Activated CD4-positive, alpha-beta memory T cell treated with anti-CD3 and anti-CD28 coated beads for 36 hours (primary cell): ENCODE data around the gene ITIH4. TPM values are rescaled to one million over a fixed set of nuclear protein-coding genes. Genes with fewer than 3 reads are reported as not detected.

Experiments
- CTCF ChIA-PET: fragments of 350-600 bp; sonication (Branson Sonifier 250); formaldehyde crosslinking; loops from one replicate; lab custom pipeline; 2021; ENCODE audit warnings: antibody characterized with exemption, inconsistent platforms; lab: Charles Lee
- POLR2A ChIA-PET: fragments of 350-600 bp; sonication (Branson Sonifier 250); formaldehyde crosslinking; loops from one replicate; lab custom pipeline; 2021; ENCODE audit warnings: antibody characterized with exemption; lab: Charles Lee
- DNase-seq: peaks from one replicate; pipeline ENCODE4 v3.0.0-alpha.2; 2020
- H3K27ac Mint-ChIP-seq: one replicate; pipeline ENCODE4 v1.8.0; 2021; ENCODE audit warnings: mixed read lengths
- H3K27me3 Mint-ChIP-seq: one replicate; pipeline ENCODE4 v1.8.0; 2021; ENCODE audit warnings: mixed read lengths
- H3K36me3 Mint-ChIP-seq: one replicate; pipeline ENCODE4 v1.8.0; 2021; ENCODE audit warnings: mixed read lengths
- H3K4me1 Mint-ChIP-seq: one replicate; pipeline ENCODE4 v1.8.0; 2021; ENCODE audit warnings: low read depth, mixed read lengths
- H3K4me3 Mint-ChIP-seq: one replicate; pipeline ENCODE4 v1.8.0; 2021; ENCODE audit warnings: mild to moderate bottlenecking, mixed read lengths
- H3K9me3 Mint-ChIP-seq: one replicate; pipeline ENCODE4 v1.8.0; 2021; ENCODE audit warnings: mixed read lengths
- intact Hi-C: fragments of 100-400 bp; cut with micrococcal nuclease; formaldehyde crosslinking; loops from one replicate; pipeline ENCODE4 v1.15.1; 2023
- total RNA-seq, 2 experiments: library from RNA; stranded (reverse); gene quantifications; one replicate each; pipeline ENCODE4 v1.2.3, GENCODE V29; 2021

ITIH4 gene
- total RNA-seq, 2 experiments from 2014 or later, result 4.3 to 6.3 TPM

DNA sequence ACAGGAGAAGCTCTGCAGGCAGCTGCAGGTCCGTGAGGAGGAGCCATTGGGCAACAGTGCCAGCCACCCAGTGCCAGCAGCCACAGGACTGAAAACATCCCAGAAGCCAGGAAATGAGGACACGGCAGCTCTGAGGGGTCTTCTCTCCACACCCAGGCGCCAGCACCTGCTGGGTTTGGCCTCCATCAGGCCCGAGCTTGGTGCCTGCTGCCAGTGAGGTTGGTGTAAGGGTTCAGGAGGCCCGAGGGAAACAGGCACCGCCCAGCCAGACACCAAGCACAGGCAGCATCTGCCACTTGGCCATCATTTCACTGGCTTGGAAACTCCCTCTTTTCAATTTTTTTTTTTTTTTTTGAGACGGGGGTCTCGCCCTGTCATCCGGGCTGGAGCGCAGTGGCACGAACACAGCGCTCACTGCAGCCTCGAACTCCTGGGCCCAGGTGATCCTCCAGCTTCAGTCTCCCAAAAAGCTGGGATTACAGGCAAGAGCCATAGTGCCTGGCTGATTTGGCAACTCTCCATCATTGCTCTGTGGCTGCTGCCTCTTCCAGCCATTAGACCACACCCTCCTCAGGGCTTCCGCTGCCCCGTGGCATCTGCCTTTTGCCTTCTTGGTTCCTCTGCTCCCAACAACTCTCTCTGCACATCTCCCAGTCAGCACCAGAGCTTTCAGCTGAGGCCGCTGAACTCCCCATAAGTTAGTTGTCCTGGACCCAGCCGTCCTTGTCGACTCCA is 37.3 kb downstream of the ITIH4 start:
- ChIA-PET CTCF (no interaction called here), POLR2A (no interaction called here)
- no peak overlapping the region for H3K27ac Mint-ChIP-seq
- H3K4me1 Mint-ChIP-seq, result no peaks in the 10 kb centered on the region
- no peaks in the 10 kb centered on the region for H3K36me3 Mint-ChIP-seq
- intact Hi-C loops, result no loop called here
- H3K4me3 Mint-ChIP-seq, result no peak overlapping the region
- H3K27me3 Mint-ChIP-seq, result no peaks in the 10 kb centered on the region
- no peaks in the 10 kb centered on the region for H3K9me3 Mint-ChIP-seq
- no peak for DNase-seq

GRCh38 chr3:52792413-52792812 is 38.1 kb downstream of the ITIH4 start:
- no peaks in the 10 kb centered on the region for H3K4me1 Mint-ChIP-seq
- intact Hi-C loops, result no loop called here
- no peak overlapping the region for H3K4me3 Mint-ChIP-seq
- no peak overlapping the region for H3K27ac Mint-ChIP-seq
- DNase-seq, result no peak
- no peaks in the 10 kb centered on the region for H3K9me3 Mint-ChIP-seq
- no peaks in the 10 kb centered on the region for H3K36me3 Mint-ChIP-seq
- POLR2A ChIA-PET, result interaction anchor here (0.7 kb wide), 1 partner anchor 46 kb away, joined by 3 read pairs; no protein-coding TSS in a partner anchor
- CTCF ChIA-PET, result no interaction called here
- no peaks in the 10 kb centered on the region for H3K27me3 Mint-ChIP-seq

GRCh38 chr3:52791928-52792327 is 38.5 kb downstream of the ITIH4 start:
- POLR2A ChIA-PET, result interaction anchor here (0.6 to 0.7 kb wide), 2 partner anchors 28 to 46 kb away, joined by 3 read pairs; no protein-coding TSS in a partner anchor
- H3K9me3 Mint-ChIP-seq, result no peaks in the 10 kb centered on the region
- CTCF ChIA-PET, result no interaction called here
- no peak for DNase-seq
- no peaks in the 10 kb centered on the region for H3K27me3 Mint-ChIP-seq
- no peaks in the 10 kb centered on the region for H3K4me1 Mint-ChIP-seq
- no peak overlapping the region for H3K4me3 Mint-ChIP-seq
- no peaks in the 10 kb centered on the region for H3K36me3 Mint-ChIP-seq
- intact Hi-C loops, result no loop called here
- no peak overlapping the region for H3K27ac Mint-ChIP-seq

DNA sequence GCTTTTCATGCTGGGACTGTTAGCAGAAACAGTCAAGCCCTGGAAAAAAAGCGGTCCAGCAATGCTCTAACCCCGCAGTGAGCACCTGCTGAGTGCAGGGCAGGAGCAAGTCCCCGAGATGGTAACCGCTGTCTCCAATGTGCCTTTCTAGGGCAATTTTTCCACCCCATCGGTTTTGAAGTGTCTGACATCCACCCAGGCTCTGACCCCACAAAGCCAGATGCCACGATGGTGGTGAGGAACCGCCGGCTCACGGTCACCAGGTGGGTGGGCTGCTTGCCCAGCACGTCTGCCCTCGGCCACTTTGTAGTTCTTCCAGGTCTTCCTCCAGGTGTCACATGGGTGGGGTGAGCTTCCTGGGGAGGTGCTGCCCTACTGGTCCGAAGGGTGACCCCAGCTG is 39.1 kb downstream of the ITIH4 start:
- H3K9me3 Mint-ChIP-seq, result no peaks in the 10 kb centered on the region
- intact Hi-C loops, result no loop called here
- CTCF ChIA-PET, result no interaction called here
- H3K27ac Mint-ChIP-seq, result no peak overlapping the region
- POLR2A ChIA-PET, result interaction anchor here (0.6 kb wide), 1 partner anchor 27 kb away, joined by 3 read pairs; no protein-coding TSS in a partner anchor
- no peak for DNase-seq
- H3K4me1 Mint-ChIP-seq, result no peaks in the 10 kb centered on the region
- H3K36me3 Mint-ChIP-seq, result no peaks in the 10 kb centered on the region
- no peak overlapping the region for H3K4me3 Mint-ChIP-seq
- H3K27me3 Mint-ChIP-seq, result no peaks in the 10 kb centered on the region

GRCh38 chr3:52790741-52791140 is 39.7 kb downstream of the ITIH4 start:
- ChIA-PET CTCF (interaction anchor here (1.0 kb wide), 1 partner anchor 8 kb away, joined by 4 read pairs; no protein-coding TSS in a partner anchor), POLR2A (no interaction called here)
- no peaks in the 10 kb centered on the region for H3K4me1 Mint-ChIP-seq

DNA sequence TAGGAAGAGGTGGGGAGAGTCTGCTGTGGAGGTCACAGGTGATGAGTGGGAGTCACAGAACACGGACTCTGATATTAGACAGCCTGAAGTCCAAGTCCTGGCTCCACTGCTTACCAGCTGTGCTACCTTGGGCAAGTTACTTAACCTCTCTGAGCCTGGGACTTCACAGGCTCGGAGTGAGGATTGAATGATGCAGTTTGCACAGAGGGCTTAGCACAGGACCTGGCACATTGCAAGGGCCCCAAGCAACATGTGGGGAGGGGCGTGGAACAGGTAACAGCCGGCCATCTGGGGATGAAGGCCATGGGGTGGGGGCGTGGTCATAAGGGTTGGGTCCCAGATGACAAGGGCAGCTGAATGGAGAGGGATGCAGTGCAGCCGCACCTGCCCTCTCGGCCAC is 40.1 kb downstream of the ITIH4 start:
- POLR2A ChIA-PET, result no interaction called here

More at GRCh38 chr3:52790741-52791140, 39.7 kb downstream of the ITIH4 start:
- H3K36me3 Mint-ChIP-seq, result no peaks in the 10 kb centered on the region
- no peaks in the 10 kb centered on the region for H3K9me3 Mint-ChIP-seq
- no peaks in the 10 kb centered on the region for H3K27me3 Mint-ChIP-seq
- no peak for DNase-seq
- no peak overlapping the region for H3K27ac Mint-ChIP-seq
- intact Hi-C loops, result no loop called here
- H3K4me3 Mint-ChIP-seq, result no peak overlapping the region

GRCh38 chr3:52789746-52790040 is 40.8 kb downstream of the ITIH4 start:
- no peak overlapping the region for H3K27ac Mint-ChIP-seq
- H3K27me3 Mint-ChIP-seq, result no peaks in the 10 kb centered on the region
- no peaks in the 10 kb centered on the region for H3K9me3 Mint-ChIP-seq
- DNase-seq, result no peak
- no peaks in the 10 kb centered on the region for H3K36me3 Mint-ChIP-seq
- no peak overlapping the region for H3K4me3 Mint-ChIP-seq
- intact Hi-C loops, result no loop called here
- H3K4me1 Mint-ChIP-seq, result no peaks in the 10 kb centered on the region
- ChIA-PET POLR2A (no interaction called here), CTCF (interaction anchor here (1.0 kb wide), 1 partner anchor 9 kb away, joined by 4 read pairs; no protein-coding TSS in a partner anchor)

More for the DNA sequence above, 40.1 kb downstream of the ITIH4 start:
- no peak for DNase-seq
- Mint-ChIP-seq H3K4me3 (no peak overlapping the region), H3K4me1 (no peaks in the 10 kb centered on the region), H3K9me3 (no peaks in the 10 kb centered on the region), H3K27me3 (no peaks in the 10 kb centered on the region), H3K36me3 (no peaks in the 10 kb centered on the region), H3K27ac (no peak overlapping the region)
- CTCF ChIA-PET, result interaction anchor here (1.0 kb wide), 1 partner anchor 8 kb away, joined by 4 read pairs; no protein-coding TSS in a partner anchor
- intact Hi-C loops, result no loop called here

DNA sequence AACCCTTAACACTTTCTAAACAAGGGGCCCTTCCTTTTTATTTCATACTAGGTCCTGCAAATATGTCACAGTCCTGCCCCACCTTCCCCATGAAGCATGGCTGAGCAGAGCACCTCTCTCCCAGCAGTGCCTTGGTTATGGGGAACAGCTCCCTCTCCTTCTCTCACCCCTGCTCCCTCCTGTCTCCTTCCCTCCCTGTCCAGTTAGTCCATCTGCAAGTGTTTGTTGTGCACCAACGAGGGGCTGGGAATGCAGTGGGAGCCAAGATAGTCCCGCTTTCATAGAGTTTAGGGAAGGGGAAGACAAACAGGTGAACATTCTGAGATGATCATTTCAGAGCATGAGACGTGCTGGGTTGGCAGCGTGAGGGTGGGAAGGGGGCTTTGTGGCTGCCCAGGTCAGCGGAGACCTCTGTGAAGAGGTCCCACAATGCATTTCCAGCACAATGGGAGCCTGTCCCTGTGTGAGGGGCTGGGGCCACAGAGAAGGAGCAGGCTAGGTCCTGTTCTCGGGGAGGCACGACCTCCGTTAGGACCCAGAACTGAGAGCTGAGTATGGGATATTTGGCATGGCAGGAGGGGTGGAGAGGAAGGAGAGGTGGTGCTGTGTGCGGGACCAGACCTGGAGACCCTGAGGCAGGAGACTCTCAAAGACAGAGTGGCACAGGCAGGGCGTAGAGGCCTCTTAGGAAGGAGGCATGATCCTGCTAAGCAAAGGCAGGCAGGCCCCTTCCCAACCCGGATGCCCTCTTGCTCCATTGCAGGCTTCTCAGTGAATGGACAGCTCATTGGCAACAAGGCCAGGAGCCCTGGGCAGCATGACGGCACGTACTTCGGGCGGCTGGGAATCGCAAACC is 41.4 kb downstream of the ITIH4 start:
- no peaks in the 10 kb centered on the region for H3K9me3 Mint-ChIP-seq
- no peak overlapping the region for H3K27ac Mint-ChIP-seq
- no peak overlapping the region for H3K4me3 Mint-ChIP-seq
- no peak for DNase-seq
- no peaks in the 10 kb centered on the region for H3K4me1 Mint-ChIP-seq
- ChIA-PET CTCF (no interaction called here), POLR2A (no interaction called here)
- no peaks in the 10 kb centered on the region for H3K36me3 Mint-ChIP-seq
- intact Hi-C loops, result no loop called here
- no peaks in the 10 kb centered on the region for H3K27me3 Mint-ChIP-seq

- intact Hi-C loops, result no loop called here
- Mint-ChIP-seq H3K4me3 (no peak overlapping the region), H3K27me3 (no peaks in the 10 kb centered on the region), H3K27ac (no peak overlapping the region), H3K4me1 (no peaks in the 10 kb centered on the region), H3K36me3 (no peaks in the 10 kb centered on the region), H3K9me3 (no peaks in the 10 kb centered on the region)
- CTCF ChIA-PET, result no interaction called here
- no peak for DNase-seq
- POLR2A ChIA-PET, result interaction anchor here (0.5 kb wide), 1 partner anchor 215 kb away, joined by 3 read pairs; no protein-coding TSS in a partner anchor
Measured at GRCh38 chr3:52787672-52788625, 42.5 kb downstream of the ITIH4 start.

DNA sequence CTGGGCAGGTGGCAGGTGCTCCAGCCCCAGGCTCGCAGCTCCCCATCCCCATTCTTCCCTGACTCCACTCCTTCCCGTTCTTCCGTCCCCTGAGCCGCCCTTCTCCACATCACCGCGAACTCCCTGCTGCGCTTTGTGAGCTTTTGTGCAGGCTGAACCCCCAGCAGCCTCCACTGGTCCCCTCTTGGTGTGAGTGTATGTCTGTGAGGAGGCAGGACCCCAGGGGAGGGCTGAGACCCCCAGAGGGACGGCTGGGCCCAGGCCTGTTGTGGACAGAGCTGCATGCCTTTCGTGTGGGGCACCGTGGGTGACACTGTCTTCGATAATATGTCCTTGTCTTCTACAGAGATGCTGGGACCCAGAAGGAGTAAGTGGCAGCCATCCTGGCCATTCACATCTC is 43.2 kb downstream of the ITIH4 start:
- ChIA-PET CTCF (no interaction called here), POLR2A (interaction anchor here (0.5 kb wide), 1 partner anchor 215 kb away, joined by 3 read pairs; no protein-coding TSS in a partner anchor)
- no peak for DNase-seq
- peaks cover 1% of the 10 kb centered on the region for H3K27me3 Mint-ChIP-seq
- H3K27ac Mint-ChIP-seq, result no peak overlapping the region
- no peaks in the 10 kb centered on the region for H3K9me3 Mint-ChIP-seq
- no peak overlapping the region for H3K4me3 Mint-ChIP-seq
- H3K4me1 Mint-ChIP-seq, result no peaks in the 10 kb centered on the region
- no peaks in the 10 kb centered on the region for H3K36me3 Mint-ChIP-seq
- intact Hi-C loops, result no loop called here

- CTCF ChIA-PET, result no interaction called here
- no peaks in the 10 kb centered on the region for H3K36me3 Mint-ChIP-seq
Measured at GRCh38 chr3:52786330-52787215, 43.9 kb downstream of the ITIH4 start.

More at GRCh38 chr3:52786330-52787215, 43.9 kb downstream of the ITIH4 start:
- POLR2A ChIA-PET, result no interaction called here
- no peak for DNase-seq
- Mint-ChIP-seq H3K4me1 (no peaks in the 10 kb centered on the region), H3K9me3 (no peaks in the 10 kb centered on the region), H3K4me3 (no peak overlapping the region), H3K27me3 (peaks cover 4% of the 10 kb centered on the region), H3K27ac (no peak overlapping the region)
- intact Hi-C loops, result no loop called here
